ENCODE data around the gene DCLRE1B. TPM values are rescaled to one million over a fixed set of nuclear protein-coding genes. Genes with fewer than 3 reads are reported as not detected.
A peak's percentile ranks its signal among the peaks of the same experiment; 100 is the strongest.

DCLRE1B gene
- polyA plus RNA-seq, 5 donors: 9.4 to 11.4 (median 10.3) TPM

DNA sequence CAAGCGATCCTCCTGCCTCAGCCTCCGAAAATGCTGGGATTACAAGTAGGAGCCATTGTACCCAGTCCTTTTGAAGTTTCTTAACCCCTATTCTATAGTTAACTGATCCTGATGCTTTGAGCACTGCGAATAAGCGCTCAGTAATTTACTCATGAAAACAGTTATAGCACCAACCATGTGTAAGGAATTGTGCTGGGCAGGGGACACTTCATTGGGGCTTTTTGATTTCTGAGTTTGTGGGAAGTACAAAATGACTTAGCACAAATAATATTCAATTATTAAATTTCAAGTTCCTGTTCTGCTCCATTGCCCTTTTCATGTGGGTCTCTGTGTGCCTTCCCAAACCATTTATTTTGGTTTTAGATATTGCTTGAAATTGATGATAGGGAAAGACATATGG, 17.8 kb downstream of the DCLRE1B start:
- DNase-seq: no peak

DNA sequence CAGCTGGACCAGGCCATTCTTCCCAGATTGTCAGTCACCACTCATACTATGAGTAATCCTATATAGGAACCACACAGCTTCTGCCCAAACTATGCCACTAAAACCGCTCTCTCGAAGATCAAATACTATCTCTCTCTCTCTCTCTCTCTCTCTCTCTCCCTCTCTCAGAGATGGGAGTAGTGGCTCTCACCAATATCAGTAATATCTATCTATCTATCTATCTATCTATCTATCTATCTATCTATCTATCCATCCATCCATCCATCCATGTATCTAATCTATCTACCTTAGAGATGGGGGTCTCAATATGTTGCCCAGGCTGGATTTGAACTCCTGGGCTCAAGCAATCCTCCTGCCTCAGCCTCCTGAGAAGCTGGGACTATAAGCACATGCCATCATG, 19.3 kb downstream of the DCLRE1B start:
- DNase-seq: no peak

DNA sequence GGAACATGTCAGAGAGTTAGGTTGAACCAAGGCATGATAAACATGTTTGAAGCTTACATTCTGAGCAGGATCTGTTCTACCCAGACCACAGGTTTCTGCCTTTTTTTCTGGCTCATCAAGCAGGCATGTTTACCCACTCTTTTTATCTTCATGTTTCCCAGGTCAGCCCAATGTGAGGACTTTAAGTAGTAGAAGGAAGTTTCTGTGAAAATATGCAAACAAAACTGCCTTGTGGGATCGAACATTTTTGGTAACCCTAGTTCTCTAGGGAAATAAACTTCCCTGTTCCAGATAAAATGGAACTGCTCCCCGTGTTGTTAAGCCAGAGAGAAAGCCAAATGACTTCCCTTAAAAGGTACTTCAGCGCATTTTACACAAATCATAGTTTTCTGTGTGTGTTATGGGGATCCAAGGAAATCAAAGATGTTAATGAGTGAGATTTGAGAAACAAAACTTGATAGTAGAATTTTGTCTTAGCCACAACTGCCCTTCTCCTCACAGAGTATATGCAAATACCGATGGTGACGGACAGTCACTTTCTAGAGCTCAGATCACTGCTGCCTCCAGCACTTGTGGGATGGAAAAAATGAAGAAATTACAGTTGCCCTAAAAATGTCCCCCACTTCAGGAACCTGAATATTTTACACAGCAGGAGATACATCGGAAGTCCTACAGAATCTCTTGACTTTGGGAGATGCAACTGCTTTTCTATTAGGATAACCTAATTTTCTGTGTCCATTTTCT, 23.2 kb downstream of the DCLRE1B start:
- no peak for DNase-seq

DNA sequence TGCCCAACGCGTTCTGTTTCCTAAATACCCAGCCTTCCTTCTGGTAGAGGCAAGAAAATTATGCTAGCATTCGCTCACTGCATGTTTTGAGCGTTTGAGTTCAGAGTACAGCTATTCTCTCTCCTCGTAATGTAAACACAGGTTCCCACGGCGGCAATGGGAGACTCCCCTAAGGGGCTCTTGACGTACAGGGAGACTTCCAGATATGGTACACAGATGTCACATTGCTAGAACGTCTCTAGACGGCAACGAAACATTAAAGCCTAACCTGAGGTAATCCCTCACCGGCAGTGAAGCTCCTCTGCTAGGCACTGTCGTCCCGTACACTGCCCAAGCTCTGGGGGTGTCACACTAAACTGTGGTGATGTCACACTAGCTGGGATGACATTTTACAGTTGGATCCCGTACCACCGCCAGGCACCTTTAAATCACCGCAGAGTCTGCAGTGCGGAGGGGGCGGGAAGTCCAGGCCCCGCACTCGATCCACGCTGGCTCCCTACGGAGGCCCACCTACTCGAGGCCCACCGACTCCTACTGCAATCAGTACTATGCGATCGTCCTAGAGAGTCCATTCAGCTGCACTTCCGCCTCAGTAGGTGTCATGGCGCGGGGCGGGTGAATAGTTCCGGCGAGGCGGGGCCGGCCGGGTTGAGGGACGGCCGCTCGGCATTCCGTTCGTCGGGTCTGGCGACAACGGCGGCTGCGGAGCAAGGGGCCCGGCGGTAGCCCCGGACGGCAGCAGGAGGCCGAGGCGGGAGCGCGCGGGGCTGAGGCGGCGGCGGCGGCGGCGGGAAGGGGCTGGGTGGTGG, 24.0 kb downstream of the DCLRE1B start, which contains the start of gene HIPK1:
Gene HIPK1 (plus strand): TSS at position 384 of the 809 bp plus-strand sequence.
- DNase-seq: peak; percentile 93 to 94

DNA sequence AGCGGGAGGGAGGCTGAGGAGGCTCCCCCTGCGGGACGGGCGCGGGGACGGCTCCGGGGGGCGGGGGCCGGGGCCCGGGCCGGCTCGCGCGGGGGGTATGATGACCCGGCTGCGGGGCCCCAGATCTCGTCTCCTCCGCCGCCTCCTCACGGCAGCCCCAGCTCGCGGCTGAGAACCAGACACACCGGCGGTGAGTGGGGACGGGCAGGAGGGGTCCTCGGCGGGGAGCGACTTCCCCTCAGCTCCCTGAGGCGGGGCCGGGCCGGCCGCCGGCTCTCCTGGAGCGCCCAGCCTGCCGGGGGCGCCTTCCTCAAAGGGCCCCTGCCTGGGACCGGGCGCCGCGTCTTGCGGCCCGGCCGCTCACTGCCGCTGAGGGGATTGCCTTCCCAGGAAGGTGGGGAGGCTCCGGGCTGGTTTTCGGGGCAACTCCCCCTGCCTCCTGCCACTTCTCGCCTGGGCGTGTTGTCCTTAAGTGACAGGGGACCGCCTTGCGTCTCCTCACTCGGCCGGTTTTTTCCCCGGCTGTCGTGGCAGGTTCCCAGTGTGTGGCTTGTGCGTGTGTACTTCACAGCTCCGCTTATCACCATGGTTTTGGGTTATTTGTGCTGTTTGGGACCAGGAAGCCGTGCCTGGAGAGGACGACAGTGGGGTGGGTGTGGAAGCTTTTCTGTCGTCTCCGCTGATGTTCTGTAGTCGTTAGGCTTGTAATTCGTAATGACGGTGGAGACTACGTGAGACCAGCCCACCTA, 24.8 kb downstream of the DCLRE1B start:
- peak in 1 of 2 donors; percentile 56 for DNase-seq

DNA sequence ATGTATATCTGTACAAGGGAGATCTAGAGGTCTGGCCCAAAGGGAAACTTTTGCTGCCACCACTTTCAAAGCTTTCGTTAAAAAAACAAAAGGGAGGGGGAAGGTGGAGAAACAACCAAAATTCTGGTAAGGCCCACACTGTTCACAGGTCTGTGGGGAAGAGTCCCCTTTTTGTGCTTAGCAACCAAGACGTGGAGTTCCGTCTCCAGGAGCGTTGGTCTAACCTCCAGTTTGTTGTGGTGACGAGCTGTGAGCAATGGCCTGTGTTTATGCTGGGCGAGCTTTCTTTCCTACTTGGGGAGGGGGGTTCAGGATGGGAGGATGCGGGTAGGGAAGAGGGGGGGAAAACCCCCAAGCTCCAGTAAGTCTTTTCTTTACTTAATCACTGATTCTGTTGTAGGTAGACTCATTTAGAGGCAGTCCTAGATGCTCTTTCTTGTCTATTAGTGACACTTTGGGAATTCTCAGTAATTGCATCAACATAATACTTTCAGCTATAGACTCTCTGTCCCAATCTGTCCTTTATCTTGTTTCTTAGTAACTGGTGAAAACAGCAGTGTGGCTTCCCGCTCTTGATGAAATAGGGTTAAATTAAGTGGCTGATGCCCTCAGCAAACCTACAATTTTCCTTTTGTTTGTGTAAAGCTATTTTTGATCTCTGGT, 25.5 kb downstream of the DCLRE1B start:
- peak; percentile 67 to 78 for DNase-seq

DNA sequence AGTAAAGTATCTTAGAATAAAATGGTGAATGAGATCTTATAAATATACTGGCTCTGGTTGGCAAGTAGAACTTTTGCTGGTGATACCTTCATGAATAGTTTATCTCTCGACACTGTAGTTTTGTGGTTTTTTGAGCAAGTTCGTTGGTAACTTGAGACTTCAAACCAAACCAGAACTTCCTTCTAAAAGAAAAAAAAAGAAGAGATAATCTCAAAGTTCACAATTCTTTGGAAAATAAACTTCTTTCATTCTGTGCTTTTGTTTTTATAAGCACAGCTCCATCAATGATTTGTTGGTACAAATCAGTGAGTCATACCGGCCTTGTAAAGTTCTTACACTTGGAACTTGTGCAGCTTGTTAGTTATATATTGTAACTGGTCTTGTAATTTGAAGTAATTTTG, 26.3 kb downstream of the DCLRE1B start:
- DNase-seq: no peak

DNA sequence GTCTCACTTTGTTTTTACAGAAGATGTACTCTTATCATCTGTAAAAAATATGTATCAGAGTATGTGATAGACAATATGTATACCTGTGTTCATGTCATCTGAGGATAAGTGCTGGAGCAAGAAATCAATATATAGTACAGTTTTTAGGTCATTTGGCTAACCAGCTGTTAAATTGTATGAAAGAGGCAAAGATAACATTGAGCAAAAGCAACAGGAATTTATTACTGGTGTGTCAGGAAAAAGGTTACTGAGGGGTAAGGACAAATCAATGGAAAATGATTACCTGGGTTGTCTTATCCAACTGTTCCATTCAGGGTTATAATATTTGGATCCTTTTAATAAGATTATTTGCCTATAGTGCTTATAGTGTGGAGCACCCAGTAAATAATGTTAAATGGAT, 28.9 kb downstream of the DCLRE1B start:
- DNase-seq: no peak

DNA sequence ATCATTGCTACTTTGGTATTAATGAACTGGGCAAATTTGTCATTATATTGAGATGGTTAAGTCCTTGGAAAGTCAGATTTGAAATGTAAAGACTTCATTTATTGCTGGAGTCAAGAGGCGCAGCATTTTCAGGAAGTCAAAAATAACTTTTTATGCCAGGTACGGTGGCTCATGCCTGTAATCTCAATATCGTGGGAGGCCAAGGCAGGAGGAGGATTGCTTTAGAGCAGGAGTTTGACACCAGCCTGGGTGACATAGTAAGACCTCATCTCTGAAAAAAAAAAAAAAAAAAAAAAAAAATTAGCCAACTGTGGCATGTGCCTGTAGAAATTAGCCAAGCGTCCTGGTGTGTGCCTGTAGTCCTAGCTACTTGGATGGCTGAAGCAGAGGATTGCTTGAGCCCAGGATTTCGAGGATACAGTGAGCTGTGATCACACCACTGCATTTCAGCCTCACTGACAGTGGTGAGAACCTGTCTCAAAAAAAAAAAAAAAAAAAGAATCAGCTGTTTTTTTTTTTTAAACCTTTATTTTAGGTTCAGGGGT, 29.5 kb downstream of the DCLRE1B start:
- DNase-seq: no peak

DNA sequence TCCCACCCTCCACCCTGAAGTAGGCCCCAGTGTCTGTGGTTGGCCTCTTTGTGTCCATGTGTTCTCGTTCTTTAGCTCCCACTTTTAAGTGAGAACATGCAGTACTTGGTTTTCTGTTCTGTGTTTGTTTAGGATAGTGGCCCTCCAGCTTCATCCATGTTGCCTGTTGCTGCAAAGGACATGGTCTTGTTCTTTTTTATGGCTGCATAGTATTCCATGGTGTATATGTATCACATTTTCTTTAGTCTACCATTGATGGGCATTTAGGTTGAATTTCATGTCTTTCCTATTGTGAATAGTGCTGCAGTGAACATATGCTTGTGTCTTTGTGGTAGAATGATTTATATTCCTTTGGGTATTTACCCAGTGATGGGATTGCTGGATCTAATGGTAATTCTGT, 30.1 kb downstream of the DCLRE1B start:
- no peak for DNase-seq

DNA sequence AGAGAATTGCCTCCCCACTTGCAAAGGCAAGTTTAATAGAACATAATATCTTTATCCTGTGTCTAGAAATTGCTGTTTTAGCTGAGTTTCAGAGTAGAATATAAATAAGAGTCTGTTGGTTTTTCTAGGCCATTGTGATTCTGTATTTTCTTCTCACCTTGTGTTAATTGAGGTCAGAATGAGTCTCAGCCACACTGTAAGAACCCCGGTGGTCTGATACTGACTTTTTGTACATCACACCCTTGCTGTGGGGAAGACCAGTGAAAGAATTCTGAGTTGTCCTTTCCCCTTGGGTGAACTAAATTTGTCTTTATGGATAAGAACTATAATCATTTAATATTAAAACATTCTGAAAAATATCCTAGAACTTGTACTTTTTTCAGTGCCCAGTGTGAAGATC, 30.8 kb downstream of the DCLRE1B start:
- DNase-seq: no peak

DNA sequence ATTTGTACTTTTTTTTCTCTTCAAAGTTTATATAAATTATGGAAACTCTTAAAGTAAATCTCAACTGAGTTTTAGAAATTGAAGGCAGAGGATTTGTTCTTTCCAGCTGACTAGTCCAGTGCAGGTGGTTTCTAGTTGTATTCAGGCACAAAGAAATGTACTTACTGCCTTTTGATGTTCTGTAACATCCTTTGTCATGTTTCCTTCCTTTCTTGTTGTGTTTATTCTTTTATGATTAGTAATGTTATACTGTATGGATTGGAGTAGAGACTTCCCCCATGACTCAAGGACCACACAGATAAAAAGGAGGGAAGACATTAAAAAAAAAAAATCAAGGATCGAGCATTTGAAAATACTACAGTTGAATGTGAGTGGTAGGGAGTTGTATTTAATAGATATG, 32.0 kb downstream of the DCLRE1B start:
- DNase-seq: no peak

DNA sequence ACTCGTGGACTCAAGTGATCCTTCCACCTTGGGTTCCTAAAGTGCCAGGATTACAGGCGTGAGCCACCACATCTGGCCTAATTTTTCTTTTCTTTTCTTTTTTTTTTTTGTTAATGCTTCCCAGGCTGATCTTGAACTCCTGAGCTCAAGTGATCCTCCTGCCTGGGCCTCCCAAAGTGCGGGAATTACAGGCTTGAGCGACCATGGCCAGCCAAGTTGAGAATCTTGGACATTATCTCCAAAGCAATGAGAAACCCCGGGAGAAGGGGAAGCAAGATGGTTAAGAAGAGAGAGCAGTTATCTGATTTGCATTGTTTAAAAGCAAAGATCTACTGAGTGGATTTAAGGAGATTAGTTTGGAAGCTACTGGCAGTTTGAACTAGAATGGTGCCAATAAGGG, 33.1 kb downstream of the DCLRE1B start:
- DNase-seq: no peak

DNA sequence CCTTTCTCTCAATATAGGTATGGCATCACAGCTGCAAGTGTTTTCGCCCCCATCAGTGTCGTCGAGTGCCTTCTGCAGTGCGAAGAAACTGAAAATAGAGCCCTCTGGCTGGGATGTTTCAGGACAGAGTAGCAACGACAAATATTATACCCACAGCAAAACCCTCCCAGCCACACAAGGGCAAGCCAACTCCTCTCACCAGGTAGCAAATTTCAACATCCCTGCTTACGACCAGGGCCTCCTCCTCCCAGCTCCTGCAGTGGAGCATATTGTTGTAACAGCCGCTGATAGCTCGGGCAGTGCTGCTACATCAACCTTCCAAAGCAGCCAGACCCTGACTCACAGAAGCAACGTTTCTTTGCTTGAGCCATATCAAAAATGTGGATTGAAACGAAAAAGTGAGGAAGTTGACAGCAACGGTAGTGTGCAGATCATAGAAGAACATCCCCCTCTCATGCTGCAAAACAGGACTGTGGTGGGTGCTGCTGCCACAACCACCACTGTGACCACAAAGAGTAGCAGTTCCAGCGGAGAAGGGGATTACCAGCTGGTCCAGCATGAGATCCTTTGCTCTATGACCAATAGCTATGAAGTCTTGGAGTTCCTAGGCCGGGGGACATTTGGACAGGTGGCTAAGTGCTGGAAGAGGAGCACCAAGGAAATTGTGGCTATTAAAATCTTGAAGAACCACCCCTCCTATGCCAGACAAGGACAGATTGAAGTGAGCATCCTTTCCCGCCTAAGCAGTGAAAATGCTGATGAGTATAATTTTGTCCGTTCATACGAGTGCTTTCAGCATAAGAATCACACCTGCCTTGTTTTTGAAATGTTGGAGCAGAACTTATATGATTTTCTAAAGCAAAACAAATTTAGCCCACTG, 35.5 kb downstream of the DCLRE1B start:
- DNase-seq: no peak

DNA sequence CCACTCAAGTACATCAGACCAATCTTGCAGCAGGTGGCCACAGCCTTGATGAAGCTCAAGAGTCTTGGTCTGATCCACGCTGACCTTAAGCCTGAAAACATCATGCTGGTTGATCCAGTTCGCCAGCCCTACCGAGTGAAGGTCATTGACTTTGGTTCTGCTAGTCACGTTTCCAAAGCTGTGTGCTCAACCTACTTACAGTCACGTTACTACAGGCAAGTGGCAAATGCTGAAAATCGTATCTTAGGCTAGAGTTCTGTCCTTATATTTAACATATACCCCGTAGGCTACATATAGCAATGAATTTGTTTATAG, 36.1 kb downstream of the DCLRE1B start:
- no peak for DNase-seq

DNA sequence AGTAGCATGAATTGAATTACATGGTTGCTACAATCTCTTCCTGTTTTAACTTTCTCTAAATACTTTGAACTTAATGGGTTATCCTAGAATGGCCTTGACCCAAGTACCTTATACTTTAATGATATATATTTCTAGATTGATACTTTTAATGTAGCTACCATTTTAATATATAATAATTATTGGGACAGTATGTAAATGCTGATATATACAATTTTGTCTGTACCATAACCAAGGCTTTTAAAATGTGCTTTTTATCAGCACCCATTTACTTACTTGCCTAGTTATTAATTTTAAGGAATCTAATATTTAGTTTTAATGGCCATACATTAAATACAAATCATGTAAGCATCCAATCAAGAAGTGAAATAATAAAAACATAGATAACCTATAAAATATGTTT, 37.4 kb downstream of the DCLRE1B start:
- no peak for DNase-seq

DNA sequence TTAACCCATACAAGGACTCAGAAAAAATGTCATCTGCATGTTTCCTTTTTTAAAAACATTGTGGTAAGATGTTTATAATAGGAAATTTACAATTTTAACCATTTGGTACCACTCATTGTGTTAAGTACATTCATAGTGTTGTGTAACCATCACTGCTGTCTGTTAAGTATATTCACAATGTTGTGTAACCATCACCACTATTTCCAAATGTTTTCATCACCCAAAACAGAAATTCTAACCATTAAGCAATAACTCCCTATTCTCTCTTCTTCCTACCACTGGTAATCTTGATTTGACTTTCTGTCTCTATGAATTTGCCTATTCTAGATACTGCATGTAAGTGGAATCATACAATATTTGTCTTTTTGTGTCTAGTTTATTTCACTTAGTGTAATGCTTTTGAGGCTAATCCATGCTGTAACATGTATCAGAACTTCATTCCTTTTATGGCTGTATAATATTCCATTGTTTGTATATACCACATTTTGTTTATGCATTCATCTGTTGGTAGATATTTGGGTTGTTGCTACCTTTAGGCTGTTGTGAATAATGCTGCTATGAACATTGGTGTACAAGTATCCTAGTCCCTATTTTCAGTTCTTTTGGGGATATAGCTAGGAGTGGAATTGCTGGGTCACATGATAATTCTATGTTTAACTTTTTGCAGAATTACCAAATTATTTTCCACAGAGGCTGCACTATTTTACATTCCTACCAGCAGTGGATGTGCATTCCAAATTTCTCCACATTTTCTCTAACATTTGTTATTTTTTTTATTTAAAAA, 38.1 kb downstream of the DCLRE1B start:
- DNase-seq: no peak

DNA sequence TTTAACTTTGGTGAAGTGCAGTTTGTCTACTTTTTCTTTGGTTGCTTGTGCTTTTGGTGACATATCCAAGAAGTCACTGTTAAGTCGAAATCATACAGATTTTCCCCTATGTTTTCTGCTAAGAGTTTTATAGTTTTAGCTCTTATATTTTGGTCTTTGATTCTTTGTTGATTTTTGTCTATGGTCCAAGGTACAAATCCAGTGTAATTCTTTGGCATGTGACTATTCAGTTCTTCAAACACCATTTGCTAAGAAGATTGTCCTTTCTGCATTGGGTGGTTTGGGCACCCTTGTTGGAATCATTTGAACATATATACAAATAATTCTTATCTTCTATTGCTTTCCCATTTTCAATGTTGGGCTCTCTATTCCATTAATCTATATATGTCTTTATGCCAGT, 40.2 kb downstream of the DCLRE1B start:
- DNase-seq: no peak

DNA sequence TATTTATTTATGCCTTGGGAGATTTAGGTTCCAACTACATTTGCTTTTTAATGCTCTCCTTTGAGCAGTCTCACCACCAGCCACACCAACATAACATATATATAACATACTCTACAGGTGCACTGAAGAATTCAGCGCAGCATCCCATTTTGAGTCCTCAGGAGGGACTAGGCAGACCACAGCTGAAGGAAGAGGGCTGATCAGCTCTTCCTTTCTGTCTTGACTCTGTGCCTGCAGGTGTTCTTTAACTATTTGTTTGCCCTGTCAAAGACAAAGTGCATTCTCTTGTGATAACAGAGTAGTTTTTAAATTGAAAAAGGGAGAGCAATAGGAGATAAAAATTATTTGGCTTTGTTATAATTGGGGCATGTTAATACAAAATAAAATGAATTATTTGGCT, 41.0 kb downstream of the DCLRE1B start:
- no peak for DNase-seq
